Measurements from ENCODE around the gene EAPP. TPM values are rescaled to one million over a fixed set of nuclear protein-coding genes. Genes with fewer than 3 reads are reported as not detected.

EAPP gene
- total and polyA plus RNA-seq, 2 donors from 2014 or later = 43.3 to 46.0 TPM

DNA sequence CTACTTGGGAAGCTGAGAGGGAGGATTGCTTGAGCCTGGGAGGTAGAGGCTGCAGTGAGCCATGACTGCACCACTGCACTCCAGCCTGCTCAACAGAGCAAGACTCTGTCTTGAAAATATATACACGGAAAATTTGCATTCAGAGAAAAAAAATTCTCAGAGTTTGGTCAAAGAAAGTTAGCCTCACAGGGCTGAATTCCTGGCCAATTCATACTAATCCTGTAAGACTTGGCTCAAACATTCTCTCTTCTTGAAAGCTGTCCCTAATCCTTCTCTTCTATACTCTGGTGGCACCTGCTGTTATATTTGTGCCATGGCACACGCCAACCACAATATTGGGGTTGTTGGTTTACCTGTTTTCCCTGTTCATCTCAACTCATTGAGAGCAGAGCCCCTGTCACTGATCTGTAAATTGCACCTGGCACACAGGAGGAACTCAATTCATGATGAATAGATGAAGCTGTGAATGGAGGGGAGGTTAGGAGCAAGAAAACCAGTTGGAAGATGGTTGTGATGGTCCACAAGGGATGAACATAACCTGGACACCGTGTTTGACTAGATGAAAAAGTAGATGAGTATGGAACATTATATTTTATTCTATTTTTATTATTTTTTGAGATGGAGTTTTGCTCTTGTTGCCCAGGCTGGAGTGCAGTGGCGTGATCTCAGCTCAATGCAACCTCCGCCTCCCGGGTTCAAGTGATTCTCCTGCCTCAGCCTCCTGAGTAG is 40.7 kb downstream of the EAPP start:
- TF ChIP-seq, protein P1, sequence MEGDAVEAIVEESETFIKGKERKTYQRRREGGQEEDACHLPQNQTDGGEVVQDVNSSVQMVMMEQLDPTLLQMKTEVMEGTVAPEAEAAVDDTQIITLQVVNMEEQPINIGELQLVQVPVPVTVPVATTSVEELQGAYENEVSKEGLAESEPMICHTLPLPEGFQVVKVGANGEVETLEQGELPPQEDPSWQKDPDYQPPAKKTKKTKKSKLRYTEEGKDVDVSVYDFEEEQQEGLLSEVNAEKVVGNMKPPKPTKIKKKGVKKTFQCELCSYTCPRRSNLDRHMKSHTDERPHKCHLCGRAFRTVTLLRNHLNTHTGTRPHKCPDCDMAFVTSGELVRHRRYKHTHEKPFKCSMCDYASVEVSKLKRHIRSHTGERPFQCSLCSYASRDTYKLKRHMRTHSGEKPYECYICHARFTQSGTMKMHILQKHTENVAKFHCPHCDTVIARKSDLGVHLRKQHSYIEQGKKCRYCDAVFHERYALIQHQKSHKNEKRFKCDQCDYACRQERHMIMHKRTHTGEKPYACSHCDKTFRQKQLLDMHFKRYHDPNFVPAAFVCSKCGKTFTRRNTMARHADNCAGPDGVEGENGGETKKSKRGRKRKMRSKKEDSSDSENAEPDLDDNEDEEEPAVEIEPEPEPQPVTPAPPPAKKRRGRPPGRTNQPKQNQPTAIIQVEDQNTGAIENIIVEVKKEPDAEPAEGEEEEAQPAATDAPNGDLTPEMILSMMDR (IDR thresholded peaks at IDR 0.05; ENCODE audit: borderline replicate concordance, extremely low read depth, insufficient read depth) = peak; percentile 43
- Histone ChIP-seq H3K27ac (ENCODE audit: low read depth in 2 of 2, low read length in 2 of 2) (no peak overlapping the region), H3K4me3 (ENCODE audit: low read length in 3 of 3) (no peak overlapping the region), H3K27me3 (ENCODE audit: control insufficient read depth, insufficient read depth, low read length) (no peaks in the 10 kb centered on the region), H3K9ac (ENCODE audit: low read length in 3 of 3) (no peak overlapping the region), H3K36me3 (ENCODE audit: control insufficient read depth in 2 of 3, insufficient read depth in 3 of 3, low read length in 3 of 3) (no peaks in the 10 kb centered on the region), H3K4me1 (ENCODE audit: control insufficient read depth in 2 of 3, insufficient read depth in 2 of 3, low read depth in 1 of 3, low read length in 3 of 3) (peaks cover 0 to 3% (median 0%) of the 10 kb centered on the region in 3 donors), H3K9me3 (ENCODE audit: control insufficient read depth in 2 of 3, insufficient read depth in 1 of 3, low read length in 3 of 3) (no peaks in the 10 kb centered on the region)
- intact Hi-C loops (cut with DNase I) = no loop called here
- FAIRE-seq (no peak), DNase-seq (peak in 1 of 5 donors; percentile 12)

DNA sequence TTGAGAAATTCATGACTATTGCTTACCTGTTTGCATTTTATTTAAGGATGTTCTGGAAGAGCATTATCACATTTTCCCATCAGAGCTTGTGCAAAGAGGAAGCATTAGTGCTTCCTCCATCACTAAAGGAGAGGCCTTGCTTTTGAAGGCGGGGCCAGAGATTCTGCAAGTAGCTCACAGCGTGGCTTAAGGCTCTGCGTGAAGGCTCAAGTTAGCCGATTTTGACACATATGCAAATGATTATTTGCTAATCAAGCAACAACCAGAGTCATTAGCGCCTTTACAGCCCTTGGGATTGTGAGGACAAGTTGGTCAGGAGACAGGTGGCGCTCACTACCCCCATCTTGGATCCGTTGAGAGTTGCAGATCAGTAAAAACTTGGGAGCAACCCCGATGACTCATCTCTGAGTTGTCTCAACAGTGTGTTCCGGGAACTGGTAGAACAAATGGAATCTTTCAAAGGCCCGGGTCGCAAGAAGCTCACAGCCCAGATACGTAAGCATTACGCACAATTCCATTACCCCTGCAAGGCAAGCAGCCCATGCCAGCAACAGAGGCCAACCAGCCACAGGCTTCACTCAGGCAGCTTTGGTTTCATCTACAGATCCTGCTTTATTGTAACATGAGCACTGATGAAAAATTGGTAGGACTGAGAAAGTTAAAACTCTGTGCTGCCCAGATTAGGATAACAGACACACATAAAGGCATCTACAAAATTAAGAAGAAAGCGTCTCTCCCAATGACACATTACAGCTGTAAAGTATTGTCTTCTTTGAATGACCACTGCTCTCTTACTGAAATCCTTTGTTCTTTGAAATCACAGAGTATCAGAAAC is 42.6 kb downstream of the EAPP start:
- no peaks in the 10 kb centered on the region for H3K36me3 ChIP-seq (ENCODE audit: control insufficient read depth in 2 of 3, insufficient read depth in 3 of 3, low read length in 3 of 3)
- FAIRE-seq = no peak
- H3K9me3 ChIP-seq (ENCODE audit: control insufficient read depth in 2 of 3, insufficient read depth in 1 of 3, low read length in 3 of 3) = no peaks in the 10 kb centered on the region
- no peaks in the 10 kb centered on the region for H3K27me3 ChIP-seq (ENCODE audit: control insufficient read depth, insufficient read depth, low read length)
- H3K4me1 ChIP-seq (ENCODE audit: control insufficient read depth in 2 of 3, insufficient read depth in 2 of 3, low read depth in 1 of 3, low read length in 3 of 3) = peaks cover 0 to 3% (median 0%) of the 10 kb centered on the region in 3 donors
- peak; percentile 25 to 87 (median 44) for DNase-seq
- H3K9ac ChIP-seq (ENCODE audit: low read length in 3 of 3) = no peak overlapping the region
- no peak overlapping the region for H3K4me3 ChIP-seq (ENCODE audit: low read length in 3 of 3)
- peak overlapping the region; percentile 32 to 36 for H3K27ac ChIP-seq (ENCODE audit: low read depth in 2 of 2, low read length in 2 of 2)
- intact Hi-C loops (cut with DNase I) = no loop called here
- TF ChIP-seq, protein P1 (IDR thresholded peaks at IDR 0.05; ENCODE audit: borderline replicate concordance, extremely low read depth, insufficient read depth) = no peak

DNA sequence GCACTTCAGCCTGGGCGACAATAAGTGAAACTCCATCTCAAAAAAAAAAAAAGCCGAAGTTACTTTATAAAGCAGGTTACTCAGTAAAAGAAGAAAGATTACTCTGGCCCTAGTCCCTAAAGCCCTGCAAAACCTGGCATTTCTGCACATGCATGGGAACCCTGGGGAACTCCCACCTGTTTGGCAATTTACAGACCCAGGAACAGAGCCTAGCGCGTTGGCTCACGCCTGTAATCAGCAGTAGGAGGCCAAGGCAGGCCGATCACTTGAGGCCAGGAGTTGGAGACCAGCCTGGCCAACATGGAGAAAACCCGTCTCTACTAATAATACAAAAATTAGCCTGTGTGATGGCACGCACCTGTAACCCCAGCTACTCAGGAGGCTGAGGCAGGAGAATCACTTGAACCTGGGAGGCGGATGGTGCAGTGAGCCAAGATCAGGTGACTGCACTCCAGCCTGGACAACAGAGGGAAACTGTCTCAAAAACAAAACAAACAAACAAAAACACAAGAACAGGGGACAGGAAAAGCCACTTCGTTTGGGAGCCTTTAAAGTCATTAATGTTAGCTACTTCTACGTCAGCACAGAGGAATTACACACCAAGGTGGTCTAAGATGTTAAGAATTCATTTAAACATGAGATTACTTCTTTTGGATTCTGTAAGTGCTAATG is 43.4 kb downstream of the EAPP start:
- H3K36me3 ChIP-seq (ENCODE audit: control insufficient read depth in 2 of 3, insufficient read depth in 3 of 3, low read length in 3 of 3) = no peaks in the 10 kb centered on the region
- FAIRE-seq (no peak), DNase-seq (no peak)
- H3K9me3 ChIP-seq (ENCODE audit: control insufficient read depth in 2 of 3, insufficient read depth in 1 of 3, low read length in 3 of 3) = no peaks in the 10 kb centered on the region
- H3K9ac ChIP-seq (ENCODE audit: low read length in 3 of 3) = no peak overlapping the region
- H3K4me3 ChIP-seq (ENCODE audit: low read length in 3 of 3) = no peak overlapping the region
- H3K4me1 ChIP-seq (ENCODE audit: control insufficient read depth in 2 of 3, insufficient read depth in 2 of 3, low read depth in 1 of 3, low read length in 3 of 3) = peaks cover 0 to 3% (median 0%) of the 10 kb centered on the region in 3 donors
- H3K27me3 ChIP-seq (ENCODE audit: control insufficient read depth, insufficient read depth, low read length) = no peaks in the 10 kb centered on the region
- TF ChIP-seq, protein P1 (IDR thresholded peaks at IDR 0.05; ENCODE audit: borderline replicate concordance, extremely low read depth, insufficient read depth) = no peak
- intact Hi-C loops (cut with DNase I) = no loop called here
- H3K27ac ChIP-seq (ENCODE audit: low read depth in 2 of 2, low read length in 2 of 2) = no peak overlapping the region
